Measurements from ENCODE around the gene UBE2I. TPM values are rescaled to one million over a fixed set of nuclear protein-coding genes. Genes with fewer than 3 reads are reported as not detected.

The UBE2I gene
- total RNA-seq, 2 experiments from 2014 or later = 198 to 199 TPM

DNA sequence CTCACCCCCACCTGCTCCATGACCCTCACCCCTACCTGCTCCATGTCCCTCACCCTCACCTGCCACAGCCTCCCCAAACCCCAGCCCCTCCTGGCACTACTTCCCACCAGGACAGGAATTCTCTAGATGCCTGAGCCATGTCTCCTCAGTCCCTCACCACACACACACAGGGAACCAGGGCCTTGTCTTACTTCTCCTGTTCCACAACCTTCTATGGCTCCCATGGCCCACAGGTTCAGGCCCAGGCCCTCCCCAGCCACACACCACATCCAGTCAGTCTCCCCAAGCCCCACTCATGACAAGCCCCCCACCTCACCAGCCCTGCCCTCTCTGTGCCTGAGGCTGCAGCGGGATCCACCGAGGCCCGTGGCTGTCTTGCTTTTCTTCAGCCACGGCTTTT is 3.1 kb upstream of the UBE2I start:
- no peaks in the 10 kb centered on the region for H3K9me3 Mint-ChIP-seq
- no peaks in the 10 kb centered on the region for H3K27me3 Mint-ChIP-seq
- H3K36me3 Mint-ChIP-seq (ENCODE audit: low read depth) = peaks cover 13% of the 10 kb centered on the region
- H3K4me3 Mint-ChIP-seq = no peak overlapping the region
- peaks cover 45% of the 10 kb centered on the region for H3K4me1 Mint-ChIP-seq
- ChIA-PET POLR2A (no interaction called here), CTCF (no interaction called here)
- DNase-seq = no peak
- no peak overlapping the region for H3K27ac Mint-ChIP-seq

DNA sequence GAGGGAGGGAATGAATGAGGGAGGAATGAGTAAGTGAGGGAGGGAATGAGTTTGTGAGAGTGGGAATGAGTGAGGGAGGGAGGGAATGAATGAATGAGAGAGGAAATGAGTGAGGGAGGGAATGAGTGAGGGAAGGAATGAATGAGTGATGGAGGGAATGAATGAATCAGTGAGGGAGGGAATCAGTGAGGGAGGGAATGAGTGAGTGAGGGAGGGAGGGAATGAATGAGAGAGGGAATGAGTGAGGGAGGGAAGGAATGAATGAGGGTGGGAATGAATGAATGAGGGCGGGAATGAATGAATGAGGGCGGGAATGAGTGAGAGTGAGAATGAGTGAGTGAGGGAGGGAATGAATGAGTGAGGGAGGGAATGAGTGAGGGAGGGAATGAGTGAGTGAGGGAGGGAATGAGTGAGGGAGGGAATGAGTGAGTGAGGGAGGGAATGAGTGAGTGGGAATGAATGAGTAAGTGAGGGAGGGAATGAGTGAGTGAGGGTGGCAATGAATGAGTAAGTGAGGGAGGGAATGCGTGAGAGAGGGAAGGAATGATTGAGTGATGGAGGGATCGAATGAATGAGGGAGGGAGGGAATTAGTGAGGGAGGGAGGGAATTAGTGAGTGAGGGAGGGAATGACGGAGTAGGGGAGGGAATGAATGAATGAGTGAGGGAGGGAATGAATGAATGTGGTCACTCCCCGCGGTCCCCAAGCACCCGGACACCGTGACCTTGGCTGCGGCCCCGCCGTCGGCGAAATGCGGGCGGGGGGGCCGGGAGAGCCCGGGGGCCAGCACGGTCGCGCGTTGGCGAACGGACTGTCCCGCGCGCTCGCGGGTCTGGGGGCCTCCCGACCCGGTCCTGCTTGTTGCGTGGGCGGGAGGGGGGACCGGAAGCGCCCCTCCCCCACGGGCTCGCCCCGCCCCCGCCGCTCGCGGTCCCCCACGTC is 1.1 kb upstream of the UBE2I start:
- no peaks in the 10 kb centered on the region for H3K27me3 Mint-ChIP-seq
- peak overlapping the region; percentile 96 for H3K27ac Mint-ChIP-seq
- no peaks in the 10 kb centered on the region for H3K9me3 Mint-ChIP-seq
- ChIA-PET POLR2A (interaction anchor here (0.8 to 1.8 kb wide), 11 partner anchors 7 to 519 kb away, joined by 3 to 12 read pairs (median 5); partner anchors contain the start of genes FAHD1, NUBP2, SPSB3 and UQCC4), CTCF (interaction anchor here (1.6 kb wide), 1 partner anchor 7 kb away, joined by 4 read pairs; no protein-coding TSS in a partner anchor)
- peaks cover 21% of the 10 kb centered on the region for H3K36me3 Mint-ChIP-seq (ENCODE audit: low read depth)
- peaks cover 51% of the 10 kb centered on the region for H3K4me1 Mint-ChIP-seq
- no peak for DNase-seq
- H3K4me3 Mint-ChIP-seq = peak overlapping the region; percentile 80

DNA sequence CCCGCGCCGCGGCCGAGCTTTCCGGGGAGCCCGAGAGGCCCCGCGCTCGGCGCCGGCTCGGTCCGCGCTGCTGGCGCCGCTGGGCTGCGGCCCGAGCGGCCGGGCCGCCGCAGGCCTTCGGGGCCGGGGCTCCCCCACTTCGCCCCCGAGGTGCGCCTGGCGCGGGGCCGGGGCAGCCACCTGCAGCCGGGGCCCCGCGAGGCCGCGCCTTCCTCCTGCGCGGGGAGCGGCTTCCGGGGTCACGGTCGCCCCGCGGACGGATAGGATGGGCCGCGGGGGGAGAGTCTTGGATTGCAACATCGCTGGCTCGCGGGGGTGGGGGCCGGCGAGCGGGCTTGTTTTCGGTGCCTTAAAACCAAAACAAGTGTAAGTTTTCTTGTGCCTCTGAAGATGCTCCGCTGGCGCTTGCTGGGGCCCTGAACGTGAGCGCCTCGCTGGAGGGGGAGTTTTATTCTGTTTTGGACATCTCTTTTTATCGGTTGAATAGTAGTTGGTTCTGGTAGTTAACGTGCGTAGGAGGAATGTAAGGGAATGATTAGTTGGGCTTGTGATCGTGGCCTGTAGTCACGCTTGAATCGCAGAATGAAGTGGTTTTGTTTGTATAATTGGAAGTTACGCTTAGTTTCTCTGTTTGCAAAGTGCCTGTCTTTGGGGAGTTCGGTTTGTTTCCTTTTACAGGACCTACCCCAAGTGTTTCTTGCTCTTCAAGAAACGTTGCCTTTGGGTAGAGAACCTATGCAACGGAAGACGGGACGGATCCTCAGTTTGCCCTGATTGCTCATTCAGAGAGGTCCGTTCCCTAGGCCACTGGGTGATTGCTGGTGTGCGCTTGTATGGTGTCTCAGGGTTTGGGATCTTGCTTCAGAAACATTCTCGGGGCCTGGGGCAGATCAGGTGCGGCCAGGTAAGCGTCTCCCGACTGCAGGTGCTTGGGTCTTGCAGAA is 724 bp downstream of the UBE2I start:
- H3K4me3 Mint-ChIP-seq = peak overlapping the region; percentile 100
- H3K27me3 Mint-ChIP-seq = no peaks in the 10 kb centered on the region
- CTCF ChIA-PET = interaction anchor here (1.6 kb wide), 1 partner anchor 9 kb away, joined by 4 read pairs; no protein-coding TSS in a partner anchor

DNA sequence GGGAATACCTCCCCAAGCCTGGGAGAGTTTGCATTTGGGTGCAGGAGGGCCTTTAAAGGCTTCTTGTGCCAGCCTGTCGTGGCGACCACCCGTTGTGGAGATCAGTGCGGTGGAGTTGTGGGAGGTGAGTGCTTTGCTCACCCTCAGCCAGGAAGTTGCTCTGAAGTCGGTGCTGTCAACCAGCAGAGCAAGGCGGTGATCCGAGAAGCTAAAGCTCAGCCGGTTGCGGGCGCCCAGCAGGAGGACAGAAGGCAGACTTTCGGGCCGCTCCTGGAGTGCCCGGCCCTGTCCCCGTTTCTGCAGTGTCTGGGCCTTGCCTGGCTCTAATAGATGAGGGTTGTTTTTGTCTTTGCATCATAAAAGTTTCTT is 1.4 kb downstream of the UBE2I start:
- peaks cover 38% of the 10 kb centered on the region for H3K4me1 Mint-ChIP-seq
- H3K36me3 Mint-ChIP-seq (ENCODE audit: low read depth) = peaks cover 34% of the 10 kb centered on the region
- no peaks in the 10 kb centered on the region for H3K27me3 Mint-ChIP-seq
- peak; percentile 61 for DNase-seq
- H3K27ac Mint-ChIP-seq = peak overlapping the region; percentile 94
- no peaks in the 10 kb centered on the region for H3K9me3 Mint-ChIP-seq
- POLR2A ChIA-PET = interaction anchor here (1.0 to 3.8 kb wide), 4 partner anchors 13 to 654 kb away, joined by 3 to 13 read pairs (median 6); partner anchors contain the start of gene RPS2
- H3K4me3 Mint-ChIP-seq = peak overlapping the region; percentile 100
- CTCF ChIA-PET = no interaction called here

More for the DNA sequence above, 724 bp downstream of the UBE2I start:
- H3K4me1 Mint-ChIP-seq = peaks cover 38% of the 10 kb centered on the region
- POLR2A ChIA-PET = interaction anchor here (0.8 to 3.8 kb wide), 15 partner anchors 9 to 655 kb away, joined by 3 to 13 read pairs (median 5); partner anchors contain the start of genes CRAMP1, IFT140, MAPK8IP3 and NUBP2
- H3K27ac Mint-ChIP-seq = peak overlapping the region; percentile 94
- H3K36me3 Mint-ChIP-seq (ENCODE audit: low read depth) = peaks cover 30% of the 10 kb centered on the region
- H3K9me3 Mint-ChIP-seq = no peaks in the 10 kb centered on the region
- peak; percentile 63 for DNase-seq

DNA sequence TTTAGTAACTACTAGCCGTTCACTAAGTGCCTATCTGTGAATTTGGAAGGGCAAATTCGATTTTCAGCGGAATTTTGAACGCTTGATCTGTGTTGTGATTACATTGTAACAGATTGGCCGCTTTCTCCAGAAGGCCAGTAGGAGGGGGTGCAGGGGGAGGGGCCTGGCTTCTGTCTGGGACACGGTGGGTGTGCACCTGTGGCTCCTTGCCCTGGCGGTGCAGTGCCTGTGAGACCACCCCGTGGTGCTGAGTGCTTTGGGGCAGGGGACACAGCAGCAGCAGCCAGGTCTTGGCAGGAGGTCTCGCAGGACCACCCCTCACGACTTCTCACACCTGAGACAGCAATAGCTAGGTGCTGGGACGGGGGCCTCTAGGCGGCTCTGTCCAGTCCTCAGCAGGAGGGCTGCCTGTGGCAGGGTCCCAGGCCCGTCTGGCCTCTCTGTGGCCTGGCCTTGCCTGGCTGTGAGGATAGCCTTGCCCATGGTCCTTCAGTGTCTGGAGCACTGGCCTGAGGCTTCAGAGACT is 1.8 kb downstream of the UBE2I start:
- CTCF ChIA-PET = no interaction called here

DNA sequence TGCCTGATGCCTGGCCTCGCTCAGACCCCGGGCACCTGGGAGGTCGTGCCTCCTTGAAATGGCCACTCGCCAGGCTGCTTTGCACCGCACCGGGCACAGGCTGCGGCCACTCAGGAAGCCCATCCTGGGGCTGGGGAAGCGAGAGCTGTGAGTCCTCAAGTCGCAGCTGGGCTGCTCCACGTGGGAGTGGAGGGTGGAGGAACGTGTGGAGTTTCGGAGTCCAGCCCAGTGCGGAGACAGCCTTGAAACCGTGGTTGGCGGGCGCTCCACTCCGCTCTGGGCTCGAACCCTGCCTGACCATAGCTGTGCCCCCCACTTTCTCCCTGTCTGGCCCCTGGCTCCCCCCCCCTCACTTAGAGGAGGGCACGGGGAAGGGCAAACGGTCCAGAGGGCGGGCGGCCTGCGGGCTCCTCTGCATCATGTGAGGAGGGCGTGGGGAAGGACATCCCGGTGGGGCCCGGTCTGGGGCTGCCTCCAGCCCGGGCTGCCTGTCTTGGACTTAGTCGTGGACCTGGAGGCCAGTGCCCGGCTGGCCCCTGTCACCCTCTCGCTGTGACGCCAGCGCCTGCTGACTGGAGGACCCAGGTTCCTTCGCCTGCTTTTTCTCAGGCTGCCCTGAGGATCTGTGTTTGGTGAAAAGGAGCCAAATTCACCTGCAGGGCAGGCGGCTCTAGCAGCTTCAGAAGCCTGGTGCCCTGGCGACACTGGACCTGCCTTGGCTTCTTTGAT is 2.5 kb downstream of the UBE2I start:
- no peak overlapping the region for H3K27ac Mint-ChIP-seq
- ChIA-PET POLR2A (interaction anchor here (1.6 to 3.8 kb wide), 3 partner anchors 12 to 67 kb away, joined by 5 to 13 read pairs (median 6); no protein-coding TSS in a partner anchor), CTCF (no interaction called here)
- no peak for DNase-seq
- H3K4me1 Mint-ChIP-seq = peaks cover 34% of the 10 kb centered on the region
- peak overlapping the region; percentile 100 for H3K4me3 Mint-ChIP-seq
- H3K9me3 Mint-ChIP-seq = no peaks in the 10 kb centered on the region
- H3K27me3 Mint-ChIP-seq = no peaks in the 10 kb centered on the region
- peaks cover 44% of the 10 kb centered on the region for H3K36me3 Mint-ChIP-seq (ENCODE audit: low read depth)

More for the DNA sequence above, 1.8 kb downstream of the UBE2I start:
- DNase-seq = no peak
- peak overlapping the region; percentile 100 for H3K4me3 Mint-ChIP-seq
- H3K36me3 Mint-ChIP-seq (ENCODE audit: low read depth) = peaks cover 38% of the 10 kb centered on the region
- no peaks in the 10 kb centered on the region for H3K27me3 Mint-ChIP-seq
- peak overlapping the region; percentile 94 for H3K27ac Mint-ChIP-seq
- H3K9me3 Mint-ChIP-seq = no peaks in the 10 kb centered on the region
- H3K4me1 Mint-ChIP-seq = peaks cover 38% of the 10 kb centered on the region
- POLR2A ChIA-PET = interaction anchor here (1.0 to 3.8 kb wide), 4 partner anchors 13 to 654 kb away, joined by 3 to 13 read pairs (median 6); partner anchors contain the start of gene RPS2

DNA sequence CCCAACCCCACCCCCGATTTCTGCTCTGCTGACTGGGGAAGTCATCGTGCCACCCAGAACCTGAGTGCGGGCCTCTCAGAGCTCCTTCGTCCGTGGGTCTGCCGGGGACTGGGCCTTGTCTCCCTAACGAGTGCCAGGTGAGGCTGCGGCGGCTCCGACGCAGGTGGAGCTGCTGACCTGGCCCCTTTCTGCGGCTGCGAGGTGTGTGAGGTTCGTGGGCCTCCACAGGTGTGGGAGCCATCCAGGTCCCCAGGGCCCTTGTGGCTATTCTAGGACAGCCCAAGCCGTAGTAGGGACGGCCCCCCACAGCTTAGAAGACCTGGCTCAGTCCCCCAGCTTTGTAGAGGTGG is 3.0 kb downstream of the UBE2I start:
- ChIA-PET POLR2A (interaction anchor here (1.6 to 3.8 kb wide), 2 partner anchors 18 to 66 kb away, joined by 5 to 13 read pairs; no protein-coding TSS in a partner anchor), CTCF (no interaction called here)
- H3K4me1 Mint-ChIP-seq = peaks cover 34% of the 10 kb centered on the region
- no peaks in the 10 kb centered on the region for H3K27me3 Mint-ChIP-seq
- H3K27ac Mint-ChIP-seq = no peak overlapping the region
- DNase-seq = no peak
- no peaks in the 10 kb centered on the region for H3K9me3 Mint-ChIP-seq
- H3K4me3 Mint-ChIP-seq = peak overlapping the region; percentile 17
- H3K36me3 Mint-ChIP-seq (ENCODE audit: low read depth) = peaks cover 48% of the 10 kb centered on the region

DNA sequence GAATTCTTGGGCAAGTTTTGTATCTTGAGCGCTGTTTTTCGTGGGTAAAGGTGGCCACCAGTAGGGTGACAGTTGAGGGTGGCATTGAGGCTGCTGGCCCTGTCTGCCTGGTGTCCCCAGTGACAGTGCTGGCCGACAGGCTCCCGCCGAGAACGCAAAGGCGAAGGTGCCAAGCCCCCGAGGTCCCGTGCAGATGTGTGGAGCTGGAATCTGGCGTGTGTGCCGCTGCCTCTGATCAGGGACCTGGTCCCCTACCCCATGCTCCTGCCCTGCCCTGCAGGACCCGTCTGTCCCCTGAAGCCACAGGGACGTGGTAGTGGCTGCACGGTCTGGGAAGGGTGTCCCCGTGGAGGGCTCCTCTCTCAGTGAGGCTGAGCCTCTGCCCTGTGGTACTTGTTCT is 3.5 kb downstream of the UBE2I start:
- no peaks in the 10 kb centered on the region for H3K9me3 Mint-ChIP-seq
- ChIA-PET POLR2A (interaction anchor here (3.8 kb wide), 1 partner anchor 18 kb away, joined by 13 read pairs; no protein-coding TSS in a partner anchor), CTCF (no interaction called here)
- peaks cover 34% of the 10 kb centered on the region for H3K4me1 Mint-ChIP-seq
- H3K27ac Mint-ChIP-seq = no peak overlapping the region
- H3K27me3 Mint-ChIP-seq = no peaks in the 10 kb centered on the region
- no peak overlapping the region for H3K4me3 Mint-ChIP-seq
- peaks cover 53% of the 10 kb centered on the region for H3K36me3 Mint-ChIP-seq (ENCODE audit: low read depth)
- DNase-seq = no peak

DNA sequence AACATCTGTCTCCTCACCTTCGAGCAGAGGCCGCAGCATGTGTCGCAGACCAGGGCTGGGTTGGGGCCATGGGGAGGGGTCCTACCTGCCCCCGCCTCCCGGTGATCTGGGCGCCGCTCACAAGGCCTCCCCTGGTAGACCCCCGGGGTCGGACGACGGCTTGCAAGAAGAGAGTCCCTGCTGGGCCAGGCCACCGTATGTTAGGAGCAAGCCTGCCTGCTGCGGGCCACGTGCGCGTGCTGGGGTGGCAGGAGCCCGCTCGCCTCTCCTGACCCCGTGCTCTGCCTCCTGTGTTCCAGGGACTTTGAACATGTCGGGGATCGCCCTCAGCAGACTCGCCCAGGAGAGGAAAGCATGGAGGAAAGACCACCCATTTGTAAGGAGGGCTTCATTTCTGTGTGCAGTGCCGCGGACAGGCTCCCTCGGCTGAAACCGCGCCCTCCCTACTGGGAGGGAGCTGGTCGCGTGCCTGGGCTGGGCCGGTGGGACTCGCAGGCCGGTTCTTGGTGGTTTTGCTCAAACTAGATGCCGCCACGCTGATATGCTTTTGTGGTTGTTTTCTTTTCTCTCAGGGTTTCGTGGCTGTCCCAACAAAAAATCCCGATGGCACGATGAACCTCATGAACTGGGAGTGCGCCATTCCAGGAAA is 4.4 kb downstream of the UBE2I start:
- H3K27ac Mint-ChIP-seq = no peak overlapping the region
- DNase-seq = no peak
- POLR2A ChIA-PET = no interaction called here
- no peaks in the 10 kb centered on the region for H3K27me3 Mint-ChIP-seq
- peaks cover 28% of the 10 kb centered on the region for H3K4me1 Mint-ChIP-seq
- no peaks in the 10 kb centered on the region for H3K9me3 Mint-ChIP-seq
- CTCF ChIA-PET = interaction anchor here (0.6 kb wide), 1 partner anchor 594 kb away, joined by 3 read pairs; no protein-coding TSS in a partner anchor
- H3K36me3 Mint-ChIP-seq (ENCODE audit: low read depth) = peaks cover 61% of the 10 kb centered on the region
- H3K4me3 Mint-ChIP-seq = no peak overlapping the region

DNA sequence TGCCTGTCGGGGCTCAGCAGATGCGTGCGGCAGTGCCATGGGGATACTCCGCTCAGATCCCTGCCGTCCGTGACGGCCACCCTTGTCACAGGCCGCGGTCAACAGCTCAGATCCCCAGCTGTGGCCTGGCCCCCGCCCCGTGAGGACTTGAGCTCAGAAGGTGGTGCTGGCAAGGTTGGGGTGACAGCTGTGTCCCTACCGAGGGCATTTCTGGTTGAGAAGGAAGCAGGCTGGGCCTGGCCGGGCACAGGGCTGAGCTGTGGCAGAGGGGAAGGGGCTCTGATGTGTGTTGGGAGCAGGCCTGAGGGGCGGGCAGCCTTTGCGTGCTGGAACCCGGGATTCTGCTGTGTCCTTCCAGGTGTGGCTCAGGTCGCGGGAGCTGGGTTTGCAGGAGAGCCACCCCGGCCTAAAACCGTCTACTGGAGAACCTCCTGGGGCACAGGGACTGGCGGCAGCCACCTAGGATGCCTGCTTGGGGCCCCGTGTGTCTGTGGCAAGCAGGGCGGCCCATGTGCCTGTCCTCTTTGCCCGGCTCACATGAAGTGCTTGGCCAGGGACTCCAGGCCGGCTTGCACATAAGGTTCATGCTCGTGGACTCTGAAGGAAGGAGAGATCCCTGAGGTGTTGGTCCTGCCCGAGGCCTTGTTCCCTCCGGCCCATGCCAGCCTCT is 5.1 kb downstream of the UBE2I start:
- H3K4me1 Mint-ChIP-seq = peaks cover 28% of the 10 kb centered on the region
- peaks cover 67% of the 10 kb centered on the region for H3K36me3 Mint-ChIP-seq (ENCODE audit: low read depth)
- H3K4me3 Mint-ChIP-seq = no peak overlapping the region
- POLR2A ChIA-PET = no interaction called here
- H3K27ac Mint-ChIP-seq = no peak overlapping the region
- DNase-seq = no peak
- no peaks in the 10 kb centered on the region for H3K9me3 Mint-ChIP-seq
- no peaks in the 10 kb centered on the region for H3K27me3 Mint-ChIP-seq
- CTCF ChIA-PET = interaction anchor here (0.6 kb wide), 1 partner anchor 595 kb away, joined by 3 read pairs; no protein-coding TSS in a partner anchor

All from activated CD4-positive, alpha-beta memory T cell treated with anti-CD3 and anti-CD28 coated beads, Interleukin-2, amount 10 ng/mL, durations not matched to agents 7 days and 5 days (primary cell).